Sigmoid colon (tissue), 7 donors: ENCODE measurements around the gene ST6GALNAC4. TPM values are rescaled to one million over a fixed set of nuclear protein-coding genes. Genes with fewer than 3 reads are reported as not detected.
A peak's percentile ranks its signal among the peaks of the same experiment; 100 is the strongest.

Experiments
- DNase-seq: peaks from one replicate; pipeline ENCODE4 v3.0.0-alpha.2; 2019
- H3K27ac ChIP-seq, 4 donors: fragments of 200-600 bp; sonication (generic); one replicate each; pipeline ENCODE4 v1.5.1; 2016 to 2019; ENCODE audit warnings: mild to moderate bottlenecking in 1 of 4
- H3K27me3 ChIP-seq, 3 donors: fragments of 200-600 bp; sonication (generic); one replicate each; pipeline ENCODE4 v1.5.1; 2019; ENCODE audit warnings: mild to moderate bottlenecking in 1 of 3
- H3K36me3 ChIP-seq, 4 donors: fragments of 200-600 bp; sonication (generic); one replicate each; pipeline ENCODE4 v1.5.1; 2016 to 2019
- H3K4me1 ChIP-seq, 4 donors: fragments of 200-600 bp; sonication (generic); one replicate each; pipeline ENCODE4 v1.5.1; 2017 to 2019
- H3K4me3 ChIP-seq, 4 donors: fragments of 200-600 bp; sonication (generic); one replicate each; pipeline ENCODE4 v1.5.1; 2017 to 2019; ENCODE audit warnings: mild to moderate bottlenecking in 2 of 4, moderate library complexity in 1 of 4
- H3K9me3 ChIP-seq, 4 donors: fragments of 200-600 bp in 3 of 4; sonication (generic) in 3 of 4; one replicate each; pipeline versions ENCODE4 v1.5.1 to v1.6.1; 2013 to 2019
- EP300 ChIP-seq, 4 donors: sonication (generic); formaldehyde crosslinking; IDR thresholded peaks; one replicate each; pipeline ENCODE4 v1.6.1; 2017; ENCODE audit warnings: antibody characterized with exemption in 4 of 4
- POLR2A ChIP-seq, 2 donors: fragments of 450-650 bp; IDR thresholded peaks; one replicate each; pipeline ENCODE4 v1.6.1; 2016; ENCODE audit warnings: antibody characterized with exemption in 2 of 2, mild to moderate bottlenecking in 2 of 2, moderate library complexity in 2 of 2
- POLR2AphosphoS5 ChIP-seq, 4 donors: sonication (generic); formaldehyde crosslinking; IDR thresholded peaks; one replicate each; pipeline ENCODE4 v1.6.1; 2017; ENCODE audit warnings: antibody characterized with exemption in 4 of 4
- WGBS, 2 donors: extraction: QIAGEN DNeasy Blood & Tissue Kit; methylation state at CpG; one replicate each; pipeline ENCODE4 v1.1.7; 2013; 5-methylcytosine and 5-hydroxymethylcytosine counted together
- intact Hi-C: fragments of 100-400 bp; cut with DNase I; formaldehyde crosslinking; loops from one replicate; pipeline ENCODE4 v1.15.1; 2023
- polyA plus RNA-seq, 3 donors: library from polyadenylated mRNA; stranded (reverse); fragments of 200-250 nt; gene quantifications; one replicate each; pipeline ENCODE4 v1.2.3, GENCODE V29; 2013
- total RNA-seq, 4 donors: library from RNA; depleted of rRNA; stranded (reverse); fragments of >200 nt; gene quantifications; one replicate each; pipeline ENCODE4 v1.1.0, GENCODE V29; 2016
- TF ChIP-seq, protein P1 (sequence below), 4 experiments: fragments of 450-650 bp in 3 of 4; fragments of 200-600 bp in 1 of 4; IDR thresholded peaks; one replicate each; pipeline ENCODE4 v1.5.1; 2016 to 2019; ENCODE audit warnings: antibody characterized with exemption in 4 of 4, mild to moderate bottlenecking in 3 of 4, moderate library complexity in 2 of 4
- donor health status: healthy with polysubstance abuse.
- donor health status: Bipolar disorder and iron deficiency.
- donor health status: healthy.

ST6GALNAC4 gene
- total and polyA plus RNA-seq, 7 donors = 22.8 to 51.1 (median 27.0) TPM

DNA sequence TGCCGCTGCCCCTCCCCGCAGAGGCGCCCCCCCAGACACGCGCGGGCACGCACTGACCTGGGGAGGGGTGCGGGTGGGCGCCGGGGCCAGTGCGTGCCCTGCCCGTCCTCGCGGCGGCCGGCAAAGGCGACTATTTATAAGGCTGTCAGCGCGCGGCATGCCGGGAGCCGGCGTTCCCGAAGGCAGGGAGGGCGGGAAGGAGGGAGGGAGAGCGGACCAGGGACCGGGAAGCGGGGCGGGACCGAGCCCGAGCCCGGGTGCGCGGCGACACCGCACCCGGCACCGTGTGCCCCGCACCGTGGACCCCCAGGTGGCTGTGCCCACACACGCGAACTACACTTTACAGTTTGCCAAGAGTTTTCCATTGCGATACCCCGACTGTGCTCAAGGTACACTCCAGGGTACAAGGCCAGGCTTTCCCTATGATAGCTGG, 39.3 kb downstream of the ST6GALNAC4 start, which contains the start of gene AK1:
AK1 (minus strand) TSS at position 110 of the 433 bp plus-strand sequence. CDS start 3,058 bp downstream, outside the sequence.
- intact Hi-C loops = loop anchor here (5.0 kb wide), 1 partner anchor 40 kb away; the partner anchor contains the start of gene ST6GALNAC4
- H3K9me3 ChIP-seq = no peaks in the 10 kb centered on the region
- peak within 1 kb of the TSS; percentile 45 to 74 (median 62) for H3K4me3 ChIP-seq
- TF ChIP-seq, protein P1, sequence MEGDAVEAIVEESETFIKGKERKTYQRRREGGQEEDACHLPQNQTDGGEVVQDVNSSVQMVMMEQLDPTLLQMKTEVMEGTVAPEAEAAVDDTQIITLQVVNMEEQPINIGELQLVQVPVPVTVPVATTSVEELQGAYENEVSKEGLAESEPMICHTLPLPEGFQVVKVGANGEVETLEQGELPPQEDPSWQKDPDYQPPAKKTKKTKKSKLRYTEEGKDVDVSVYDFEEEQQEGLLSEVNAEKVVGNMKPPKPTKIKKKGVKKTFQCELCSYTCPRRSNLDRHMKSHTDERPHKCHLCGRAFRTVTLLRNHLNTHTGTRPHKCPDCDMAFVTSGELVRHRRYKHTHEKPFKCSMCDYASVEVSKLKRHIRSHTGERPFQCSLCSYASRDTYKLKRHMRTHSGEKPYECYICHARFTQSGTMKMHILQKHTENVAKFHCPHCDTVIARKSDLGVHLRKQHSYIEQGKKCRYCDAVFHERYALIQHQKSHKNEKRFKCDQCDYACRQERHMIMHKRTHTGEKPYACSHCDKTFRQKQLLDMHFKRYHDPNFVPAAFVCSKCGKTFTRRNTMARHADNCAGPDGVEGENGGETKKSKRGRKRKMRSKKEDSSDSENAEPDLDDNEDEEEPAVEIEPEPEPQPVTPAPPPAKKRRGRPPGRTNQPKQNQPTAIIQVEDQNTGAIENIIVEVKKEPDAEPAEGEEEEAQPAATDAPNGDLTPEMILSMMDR (IDR thresholded peaks at IDR 0.05) = no peak
- TF ChIP-seq EP300 (IDR thresholded peaks at IDR 0.05) = no peak
- peak in 1 of 2 donors; percentile 53 for TF ChIP-seq POLR2A (IDR thresholded peaks at IDR 0.05)
- peak; percentile 67 to 91 (median 78) for TF ChIP-seq POLR2AphosphoS5 (IDR thresholded peaks at IDR 0.05)
- WGBS, 2 donors = 2 to 5% methylated on average over 44 of the region's 44 CpGs
- DNase-seq = peak; percentile 91
- H3K27ac ChIP-seq = peak within 1 kb of the TSS; percentile 82 to 87 (median 84)
- H3K27me3 ChIP-seq = no peaks in the 10 kb centered on the region
- peaks cover 0 to 56% (median 52%) of the 10 kb centered on the region in 4 donors for H3K4me1 ChIP-seq
- peaks cover 0 to 5% (median 2%) of the 10 kb centered on the region in 4 donors for H3K36me3 ChIP-seq

- intact Hi-C loops = loop anchor here (5.0 kb wide), 1 partner anchor 40 kb away; the partner anchor contains the start of gene ST6GALNAC4
- peak; percentile 78 for DNase-seq
- TF ChIP-seq, protein P1 (IDR thresholded peaks at IDR 0.05) = no peak
- no peak for TF ChIP-seq POLR2AphosphoS5 (IDR thresholded peaks at IDR 0.05)
- no peak for TF ChIP-seq EP300 (IDR thresholded peaks at IDR 0.05)
- Histone ChIP-seq H3K27ac (peak overlapping the region; percentile 82 to 87 (median 84)), H3K36me3 (peaks cover 0 to 11% (median 5%) of the 10 kb centered on the region in 4 donors), H3K9me3 (no peaks in the 10 kb centered on the region), H3K4me1 (peaks cover 0 to 56% (median 52%) of the 10 kb centered on the region in 4 donors), H3K27me3 (no peaks in the 10 kb centered on the region), H3K4me3 (peak overlapping the region; percentile 45 to 74 (median 62))
- 36 to 42% methylated on average over 26 of the region's 26 CpGs for WGBS, 2 donors
Measured at GRCh38 chr9:127876764-127877562, 39.9 kb downstream of the ST6GALNAC4 start.

DNA sequence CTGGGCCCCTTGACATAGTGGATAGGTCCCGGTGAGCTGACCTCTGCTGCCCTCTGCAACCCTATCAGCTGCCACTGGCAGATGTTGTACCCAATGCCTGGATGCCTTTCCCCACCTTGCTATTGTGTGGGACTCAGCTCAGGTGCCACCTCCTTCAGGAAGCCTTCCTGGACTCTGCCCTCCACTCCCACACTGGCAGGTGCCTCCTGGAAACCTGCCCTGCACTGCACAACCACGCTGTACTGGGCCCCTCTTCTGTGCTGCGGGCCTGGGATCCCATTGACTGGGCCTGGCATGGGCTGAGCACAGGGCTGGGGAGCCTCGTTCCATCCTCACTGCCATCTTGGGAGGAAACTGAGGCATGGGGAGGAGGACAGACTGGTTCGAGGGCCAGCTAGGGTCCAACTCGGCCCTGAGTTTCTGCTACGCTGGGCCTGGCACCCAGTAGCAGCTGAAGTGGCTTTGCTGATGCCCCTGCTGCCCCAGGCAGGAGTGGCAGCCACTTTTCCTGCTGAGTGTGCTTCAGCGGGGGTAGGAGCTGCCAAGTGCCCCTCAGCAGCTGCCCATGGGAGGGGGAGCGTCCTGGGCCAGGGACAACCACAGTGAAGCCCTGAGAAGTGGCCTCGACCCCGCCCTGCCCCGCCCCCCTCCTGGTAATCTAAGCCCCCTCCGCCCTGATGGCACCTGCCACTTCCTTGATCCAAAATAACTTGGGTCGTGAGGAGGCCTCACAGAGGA, 40.6 kb downstream of the ST6GALNAC4 start:
- Histone ChIP-seq H3K27ac (peak overlapping the region; percentile 82 to 87 (median 84)), H3K4me1 (peaks cover 0 to 56% (median 52%) of the 10 kb centered on the region in 4 donors), H3K36me3 (peaks cover 0 to 19% (median 8%) of the 10 kb centered on the region in 4 donors), H3K4me3 (peak overlapping the region in 3 of 4 donors; percentile 52 to 74 (median 72)), H3K9me3 (no peaks in the 10 kb centered on the region), H3K27me3 (no peaks in the 10 kb centered on the region)
- WGBS, 2 donors = 53 to 78% methylated on average over 14 of the region's 14 CpGs
- intact Hi-C loops = loop anchor here (5.0 kb wide), 1 partner anchor 41 kb away; the partner anchor contains the start of gene ST6GALNAC4
- no peak for DNase-seq
- TF ChIP-seq POLR2AphosphoS5 (IDR thresholded peaks at IDR 0.05) = no peak
- no peak for TF ChIP-seq EP300 (IDR thresholded peaks at IDR 0.05)
- TF ChIP-seq, protein P1 (IDR thresholded peaks at IDR 0.05) = no peak
- TF ChIP-seq POLR2A (IDR thresholded peaks at IDR 0.05) = no peak

DNA sequence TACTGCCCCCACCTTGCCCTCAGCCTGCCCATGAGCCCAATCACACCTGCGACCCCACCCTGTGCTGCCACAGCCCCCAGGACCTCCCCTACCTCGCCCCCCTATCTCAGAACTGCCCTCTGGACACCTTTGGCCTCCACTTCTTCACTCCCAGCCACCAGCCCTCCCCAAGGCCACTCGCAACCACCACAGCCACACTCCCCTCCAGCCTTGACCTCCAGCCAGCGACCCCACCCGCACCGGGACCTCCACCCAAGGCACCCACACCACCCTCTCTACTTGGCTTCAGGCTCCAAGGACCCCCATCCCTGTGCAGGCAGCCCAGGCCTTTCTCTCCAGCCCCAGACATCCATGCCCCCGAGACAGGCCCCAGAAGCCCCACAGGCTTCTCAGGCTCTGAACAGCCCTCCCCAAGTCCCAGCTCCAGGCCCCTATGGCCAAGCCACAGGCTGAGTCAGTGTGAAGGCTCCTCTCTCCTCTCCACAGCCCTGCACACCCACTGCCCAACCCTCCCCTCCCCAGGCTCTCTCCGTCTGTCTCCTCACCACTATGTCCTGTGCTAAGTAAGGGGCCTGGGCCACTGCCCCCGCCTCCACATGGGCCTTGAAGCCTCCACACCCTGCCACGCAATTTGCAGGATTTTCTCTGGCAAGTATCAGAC, 41.4 kb downstream of the ST6GALNAC4 start:
- H3K27ac ChIP-seq = peak overlapping the region; percentile 82 to 87 (median 84)
- H3K4me3 ChIP-seq = no peak overlapping the region
- peak; percentile 66 for DNase-seq
- peaks cover 0 to 56% (median 52%) of the 10 kb centered on the region in 4 donors for H3K4me1 ChIP-seq
- no peaks in the 10 kb centered on the region for H3K27me3 ChIP-seq
- intact Hi-C loops = loop anchor here (2.0 to 5.0 kb wide), 2 partner anchors 42 to 141 kb away; partner anchors contain the start of genes ST6GALNAC4 and TOR2A
- peaks cover 0 to 26% (median 10%) of the 10 kb centered on the region in 4 donors for H3K36me3 ChIP-seq
- 87 to 90% methylated on average over 10 of the region's 10 CpGs for WGBS, 2 donors
- TF ChIP-seq POLR2A (IDR thresholded peaks at IDR 0.05) (no peak), EP300 (IDR thresholded peaks at IDR 0.05) (no peak), POLR2AphosphoS5 (IDR thresholded peaks at IDR 0.05) (no peak)
- TF ChIP-seq, protein P1 (IDR thresholded peaks at IDR 0.05) = no peak
- no peaks in the 10 kb centered on the region for H3K9me3 ChIP-seq
